ENCODE data around the gene PITPNC1.
A peak's percentile ranks its signal among the peaks of the same experiment; 100 is the strongest.
"Not testable (repeated sequence)": the region's sequence is repeated elsewhere in the genome, so short reads cannot be mapped to it uniquely, and the experiment has no call there.

The PITPNC1 gene

DNA sequence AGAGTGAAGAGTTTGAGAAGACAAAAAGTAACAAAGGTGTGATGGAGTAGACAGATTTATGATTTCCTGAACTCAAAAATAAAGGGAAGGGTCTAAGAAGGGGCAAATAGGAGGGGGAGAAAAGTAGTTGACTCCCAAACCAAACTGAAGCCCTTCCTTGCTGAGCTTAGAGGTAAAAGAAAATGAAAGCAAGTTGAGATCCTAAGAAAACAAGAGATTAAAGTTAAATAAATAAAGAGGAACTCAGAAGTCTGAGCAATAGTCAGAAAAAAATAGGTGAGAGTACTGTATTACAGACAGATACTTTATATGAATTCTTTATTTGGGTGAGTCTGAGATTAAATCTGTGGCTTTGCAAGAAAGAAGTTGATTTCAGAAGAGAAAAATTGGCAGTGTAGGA, 7.4 kb upstream of the PITPNC1 start:
- no peak for DNase-seq (ENCODE audit: low read depth)

DNA sequence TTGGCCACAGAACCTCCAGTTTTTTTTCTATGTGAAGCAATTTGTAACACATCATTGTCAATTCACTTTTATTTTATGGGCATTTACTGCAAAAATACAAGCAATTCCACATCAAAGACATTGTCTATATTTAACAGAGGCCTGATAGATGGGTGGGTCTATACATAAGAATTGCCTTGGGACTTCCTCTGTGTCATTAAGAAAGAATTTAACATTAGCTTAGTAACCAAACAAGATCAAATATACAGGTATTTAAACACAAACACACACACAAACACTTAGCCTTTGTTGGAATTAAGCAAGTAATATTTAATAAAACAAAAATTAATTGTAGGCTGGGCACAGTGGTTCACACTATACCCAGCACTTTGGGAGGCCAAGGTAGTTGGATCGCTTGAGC, 4.3 kb upstream of the PITPNC1 start:
- DNase-seq (ENCODE audit: low read depth): no peak

DNA sequence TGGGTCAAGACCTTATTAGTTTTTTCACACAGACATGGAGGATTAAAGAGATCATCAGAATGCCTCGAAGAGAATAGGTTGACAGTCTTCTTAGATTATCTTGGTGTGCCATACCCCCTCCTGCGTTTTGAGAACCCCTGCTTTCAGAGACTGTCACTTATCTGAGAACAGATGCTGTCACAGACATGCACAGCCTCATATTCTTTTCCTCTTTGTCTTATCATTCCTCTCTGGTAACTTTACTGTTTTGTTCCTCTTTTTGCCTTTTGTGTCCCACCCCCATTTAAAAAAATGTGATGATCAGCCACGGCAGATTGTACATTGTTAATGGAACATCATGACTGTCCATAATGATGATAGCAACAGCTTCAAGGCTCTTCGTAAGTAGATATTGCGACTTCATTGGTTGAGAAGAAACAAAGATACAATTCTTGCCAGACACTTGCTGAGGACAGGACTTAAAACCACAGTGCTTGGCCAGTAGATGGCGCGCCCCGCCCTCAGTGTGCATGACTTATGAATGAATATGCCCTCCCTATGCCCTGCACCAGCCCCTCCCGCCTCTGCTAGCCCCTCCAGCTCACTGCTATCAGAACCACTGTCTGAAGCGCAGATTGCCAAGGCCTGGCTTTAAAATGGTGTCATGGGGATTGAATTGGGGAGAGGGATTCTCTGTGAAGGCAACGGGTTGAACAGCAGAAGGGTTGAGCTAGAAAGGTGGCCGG, 2.6 kb upstream of the PITPNC1 start:
- peak; percentile 89 for DNase-seq (ENCODE audit: low read depth)

DNA sequence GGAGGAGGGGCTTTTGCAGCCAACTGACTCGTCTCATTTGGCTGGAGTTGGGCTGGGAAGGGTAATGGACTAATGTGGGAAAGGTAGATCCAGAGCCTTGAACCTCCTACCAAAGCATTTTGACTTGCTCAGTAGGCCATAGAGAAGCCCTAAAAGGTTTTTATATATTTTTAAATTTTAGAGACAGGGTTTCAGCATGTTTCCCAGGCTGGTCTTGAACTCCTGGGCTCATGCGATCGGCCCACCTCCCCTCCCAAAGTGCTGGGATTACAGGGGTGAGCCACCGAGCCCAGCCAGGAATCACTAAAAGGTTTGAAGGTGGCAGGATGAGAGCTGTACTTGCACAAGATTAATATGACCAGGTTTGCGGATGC, 2.0 kb upstream of the PITPNC1 start:
- no peak for DNase-seq (ENCODE audit: low read depth)

DNA sequence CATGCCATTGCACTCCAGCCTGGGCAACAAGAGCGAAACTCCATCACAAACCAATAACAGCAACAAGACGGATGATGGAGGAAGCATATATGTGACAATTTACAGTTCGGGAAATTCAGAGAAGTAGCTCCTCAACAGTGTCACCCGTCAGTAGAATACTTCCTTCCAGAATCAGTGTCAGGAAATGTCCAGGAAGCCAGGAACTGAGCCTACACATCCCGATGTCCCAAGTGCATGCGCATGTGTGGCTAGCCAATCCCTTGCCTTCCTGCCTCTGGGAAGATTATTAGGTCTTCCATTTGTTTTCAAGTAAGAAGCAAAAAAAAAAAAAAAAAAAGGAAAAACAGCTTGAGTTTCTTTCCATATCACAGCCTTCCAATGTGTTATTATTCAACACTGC, 1.4 kb upstream of the PITPNC1 start:
- no peak for DNase-seq (ENCODE audit: low read depth)

DNA sequence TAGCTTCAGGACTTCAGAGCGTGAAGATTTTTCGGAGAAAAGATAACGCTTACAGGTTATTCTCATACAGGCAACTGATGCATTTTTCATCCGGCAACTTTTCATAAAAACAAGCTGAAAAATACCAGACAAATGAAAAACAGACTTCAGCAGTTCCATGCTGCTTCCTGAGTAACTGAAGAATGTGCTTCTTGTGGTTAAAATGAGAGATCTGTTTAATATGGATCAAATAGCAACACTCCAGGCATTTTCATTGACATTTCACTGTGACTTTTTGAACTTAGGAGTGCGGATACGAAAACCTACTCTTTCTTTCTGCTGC, 705 bp upstream of the PITPNC1 start:
- DNase-seq (ENCODE audit: low read depth): no peak

DNA sequence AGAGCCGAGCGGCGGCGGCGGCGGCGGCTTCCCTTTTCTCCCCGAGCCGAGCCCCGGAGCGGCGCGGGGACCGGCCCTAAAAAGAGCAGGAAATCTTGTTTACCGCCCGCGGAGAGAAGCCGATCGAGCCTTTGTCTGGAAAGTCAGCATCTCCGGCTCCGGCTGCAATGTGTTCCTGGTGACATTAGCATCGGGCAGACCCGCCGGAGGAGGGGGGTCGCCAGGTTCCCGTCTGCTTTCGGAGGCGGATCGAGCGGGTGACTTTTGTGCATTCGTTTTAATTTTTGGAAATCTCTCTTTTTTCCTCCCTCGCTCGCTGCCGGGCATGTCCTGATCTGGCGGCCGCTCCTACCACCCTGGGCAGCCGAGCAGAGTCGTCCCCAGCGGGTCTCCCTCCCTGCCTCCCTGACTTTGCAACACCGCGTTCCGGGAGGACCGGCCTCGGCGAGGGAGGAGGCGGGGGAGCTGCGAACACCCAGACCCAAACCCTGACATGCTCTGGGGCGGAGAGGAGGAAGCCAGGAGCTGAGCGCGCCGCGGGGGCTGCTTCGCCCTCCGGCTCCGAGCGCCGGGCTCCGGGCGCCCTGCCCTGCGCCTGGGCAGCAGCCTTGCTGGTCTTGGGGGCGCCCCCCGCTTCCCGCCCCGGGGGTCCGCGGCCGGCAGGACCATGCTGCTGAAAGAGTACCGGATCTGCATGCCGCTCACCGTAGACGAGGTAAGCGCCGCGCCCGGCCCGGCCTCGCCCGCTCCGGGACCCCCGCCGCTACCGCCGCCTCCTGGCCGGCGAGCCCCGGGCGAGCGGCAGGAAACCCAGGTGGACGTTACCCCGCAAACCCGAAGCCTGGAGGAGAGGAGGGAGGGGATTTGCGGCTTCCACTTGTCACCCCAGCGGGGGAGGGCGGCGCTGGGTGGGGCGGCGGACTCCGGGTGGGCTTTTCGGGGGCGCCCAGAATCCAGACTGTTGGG, 690 bp downstream of the PITPNC1 start:
- peak; percentile 39 for DNase-seq (ENCODE audit: low read depth)

DNA sequence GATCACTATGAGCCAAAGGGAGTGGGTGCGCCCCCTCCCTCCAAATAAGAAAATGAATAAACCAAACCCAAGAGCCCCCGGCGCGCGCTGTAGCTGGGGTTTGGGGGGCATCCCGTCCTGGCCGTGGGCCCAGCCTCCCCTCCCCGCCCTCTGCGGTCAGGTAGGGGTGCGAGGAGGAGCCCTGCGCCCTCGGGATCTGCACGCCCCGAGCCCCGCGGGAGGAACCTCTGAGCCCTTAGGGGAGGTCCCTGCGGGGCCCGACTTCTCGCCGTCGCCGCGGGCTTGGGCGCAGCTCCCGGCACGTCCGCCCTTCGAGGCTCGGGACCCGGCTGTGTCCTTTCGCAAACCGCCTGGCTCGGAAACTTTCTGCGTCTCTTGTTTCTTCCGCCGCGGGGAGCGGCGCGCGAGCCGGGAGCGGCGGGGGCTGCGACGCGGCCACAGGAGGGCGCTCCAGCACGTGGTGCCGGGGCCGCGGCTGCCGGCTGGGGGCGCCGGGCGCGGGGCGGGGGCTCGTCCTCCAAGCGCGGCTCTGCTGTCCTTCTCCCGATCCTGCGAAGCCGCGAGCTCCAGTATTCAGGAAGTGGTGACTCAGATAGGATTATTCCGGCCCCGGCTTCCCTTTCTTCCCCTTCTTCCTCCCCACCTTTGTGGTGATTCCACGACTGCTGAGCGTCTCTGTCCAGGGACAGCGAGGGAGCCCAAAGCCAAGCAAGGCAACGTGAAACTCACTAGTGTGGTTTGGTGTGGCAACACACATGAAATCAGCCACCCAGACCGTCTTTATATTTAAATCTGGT, 1.6 kb downstream of the PITPNC1 start:
- DNase-seq (ENCODE audit: low read depth): peak; percentile 76

DNA sequence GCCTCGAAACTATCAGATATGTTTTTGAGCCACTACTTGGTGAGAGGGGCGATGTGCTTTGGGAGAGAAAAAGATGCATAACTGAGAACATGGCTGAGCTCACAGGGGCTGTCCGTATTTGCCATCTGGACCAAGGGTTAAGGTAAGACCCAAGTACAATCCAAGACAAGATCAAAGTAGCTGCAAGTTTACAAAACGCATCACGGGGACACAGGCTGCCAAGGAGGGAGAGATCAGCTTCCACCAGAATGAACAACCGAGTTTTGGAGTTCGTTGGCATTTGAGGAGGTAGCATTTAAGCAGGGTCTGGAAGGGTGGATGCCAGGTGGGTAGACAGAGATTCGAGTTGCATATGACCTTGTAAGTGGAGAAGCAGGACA, 2.2 kb downstream of the PITPNC1 start:
- DNase-seq (ENCODE audit: low read depth): no peak

DNA sequence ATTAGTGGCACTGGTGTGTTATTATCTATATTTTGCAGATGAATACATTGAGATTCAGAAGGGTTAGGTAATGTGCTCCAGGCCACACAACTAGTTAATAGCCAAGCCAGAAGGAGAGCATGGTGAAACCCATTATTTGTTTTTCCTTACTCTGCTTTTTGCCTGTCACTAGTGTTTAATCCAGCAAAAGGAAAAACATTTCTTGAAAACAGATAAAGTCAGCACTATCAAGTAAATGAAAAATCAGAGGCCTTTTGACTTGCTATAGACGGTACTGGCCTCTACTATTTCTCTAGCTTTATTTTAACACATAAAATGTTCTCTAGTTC, 4.8 kb downstream of the PITPNC1 start:
- no peak for DNase-seq (ENCODE audit: low read depth)

DNA sequence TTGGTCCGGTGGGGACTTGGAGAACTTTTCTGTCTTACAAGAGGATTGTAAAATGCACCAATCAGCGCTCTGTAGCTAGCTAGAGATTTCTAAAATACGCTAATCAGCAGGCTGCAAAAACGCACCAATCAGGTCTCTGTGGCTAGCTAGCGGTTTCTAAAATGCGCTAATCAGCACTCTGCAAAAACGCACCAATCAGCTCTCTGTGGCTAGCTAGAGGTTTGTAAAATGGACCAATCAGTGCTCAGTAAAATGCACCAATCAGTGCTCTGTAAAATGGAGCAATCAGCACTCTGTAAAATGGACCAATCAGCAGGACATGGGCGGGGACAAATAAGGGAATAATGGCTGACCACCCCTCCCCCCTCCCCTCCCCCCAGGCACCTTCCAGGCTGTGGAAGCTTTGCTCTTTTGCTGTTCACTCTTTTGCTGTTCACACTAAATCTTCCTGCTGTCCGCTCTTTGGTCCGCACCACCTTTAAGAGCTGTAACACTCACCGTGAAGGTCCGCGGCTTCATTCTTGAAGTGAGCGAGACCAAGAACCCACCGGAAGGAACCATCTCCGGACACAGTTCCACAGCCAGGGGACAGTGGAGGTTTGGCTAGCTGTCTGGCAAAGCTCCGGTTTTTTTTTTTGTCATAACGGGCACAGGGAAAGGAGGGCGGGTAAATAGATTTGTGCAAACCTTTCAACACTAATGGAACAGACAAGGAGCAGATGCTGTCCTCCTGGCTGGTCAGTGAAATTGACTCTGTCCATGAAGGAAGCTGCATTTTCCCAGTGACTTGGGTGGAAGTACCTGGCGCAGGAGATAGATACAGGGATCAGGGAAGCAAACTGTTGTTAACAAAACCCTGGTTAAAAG, 8.3 kb downstream of the PITPNC1 start:
- DNase-seq (ENCODE audit: low read depth): no peak

DNA sequence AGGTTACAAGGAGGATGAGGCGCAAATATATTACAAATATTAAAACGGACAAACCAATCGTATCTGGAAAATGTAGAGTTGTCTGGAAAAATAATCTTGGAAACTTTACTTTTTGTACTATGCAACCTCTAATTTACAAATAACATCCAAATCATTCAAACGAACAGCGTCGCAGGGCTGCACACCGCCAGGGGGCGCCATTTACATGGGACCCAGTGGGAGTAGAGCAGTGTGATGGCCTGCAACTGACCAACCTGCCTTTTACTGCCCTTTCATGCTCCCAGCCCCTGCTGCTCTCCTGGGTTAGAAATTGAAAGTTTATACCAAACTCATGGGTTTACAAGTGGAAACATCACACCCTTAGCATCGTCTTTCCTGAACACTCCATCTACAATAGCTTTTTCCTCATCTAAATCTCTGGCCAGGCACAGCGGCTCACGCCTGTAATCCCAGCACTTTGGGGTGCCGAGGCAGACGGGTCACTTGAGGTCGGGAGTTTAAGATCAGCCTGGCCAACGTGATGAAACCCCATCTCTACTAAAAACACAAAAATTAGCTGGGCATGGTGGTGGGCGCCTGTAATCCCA, 10.0 kb downstream of the PITPNC1 start:
- peak; percentile 58 for DNase-seq (ENCODE audit: low read depth)

DNA sequence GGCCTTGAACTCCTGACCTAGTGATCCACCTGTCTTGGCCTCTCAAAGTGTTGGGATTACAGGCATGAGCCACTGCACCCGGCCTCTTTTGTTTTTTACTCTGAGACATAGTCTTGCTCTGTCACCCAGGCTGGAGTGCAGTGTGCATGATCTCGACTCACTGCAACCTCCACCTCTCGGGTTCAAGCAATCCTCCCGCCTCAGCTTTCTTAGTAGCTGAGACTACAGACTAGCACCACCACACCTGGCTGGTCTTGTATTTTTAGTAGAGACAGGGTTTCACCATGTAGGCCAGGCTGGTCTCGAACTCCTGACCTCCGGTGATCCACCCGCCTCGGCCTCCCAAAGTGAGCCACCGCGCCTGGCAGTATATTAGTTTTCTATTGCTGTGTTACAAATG, 11.5 kb downstream of the PITPNC1 start:
- not testable (repeated sequence) for DNase-seq (ENCODE audit: low read depth)

DNA sequence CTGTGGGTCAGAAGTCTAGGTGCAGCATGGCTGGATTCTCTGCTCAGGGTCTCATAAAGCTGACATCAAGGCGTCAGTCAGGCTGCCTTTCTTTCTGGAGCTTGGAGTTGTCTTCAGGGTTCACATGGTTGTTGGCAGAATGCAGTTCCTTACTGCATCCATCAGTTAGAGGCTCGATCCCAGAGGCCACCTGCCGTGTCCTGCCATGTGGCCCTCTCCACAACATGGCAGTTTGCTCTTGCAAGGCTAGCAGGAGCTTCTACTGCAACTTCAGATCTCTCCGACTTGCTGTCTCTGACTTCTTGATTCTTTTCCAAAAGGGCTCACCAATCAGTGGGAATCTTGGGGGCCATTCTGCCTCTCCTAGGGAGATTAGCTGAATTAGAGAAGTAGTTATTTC, 11.9 kb downstream of the PITPNC1 start:
- no peak for DNase-seq (ENCODE audit: low read depth)

DNA sequence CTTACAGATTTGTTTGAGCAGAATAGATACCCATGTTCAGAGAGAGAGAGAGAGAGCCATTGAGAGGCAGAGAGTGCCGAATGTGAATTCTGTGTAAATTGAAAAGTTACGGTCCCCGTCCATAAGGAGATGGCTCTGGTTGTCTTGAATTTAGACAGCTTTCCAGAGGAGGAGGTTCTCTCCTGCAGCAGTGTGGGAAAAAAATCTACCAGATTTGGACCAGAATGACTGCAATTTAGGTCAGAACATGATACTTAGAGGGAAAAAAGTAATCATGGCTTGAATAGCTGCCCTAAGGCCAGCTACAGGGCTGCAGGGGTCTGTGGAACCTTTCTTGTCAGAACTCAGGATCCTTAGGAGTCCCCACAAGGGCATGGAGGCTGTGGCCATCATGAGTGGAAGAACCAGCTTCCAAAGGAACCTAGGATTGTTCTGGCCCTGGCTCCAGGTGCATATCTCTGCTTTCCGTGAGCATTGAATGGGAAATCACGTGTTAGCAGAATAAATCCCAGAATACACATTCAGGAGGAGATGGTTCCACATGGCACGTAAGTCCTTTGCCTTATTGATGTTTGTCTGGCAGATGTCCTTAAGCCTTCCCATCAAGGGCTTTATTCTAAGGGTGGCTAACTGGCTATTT, 13.0 kb downstream of the PITPNC1 start:
- DNase-seq (ENCODE audit: low read depth): no peak

DNA sequence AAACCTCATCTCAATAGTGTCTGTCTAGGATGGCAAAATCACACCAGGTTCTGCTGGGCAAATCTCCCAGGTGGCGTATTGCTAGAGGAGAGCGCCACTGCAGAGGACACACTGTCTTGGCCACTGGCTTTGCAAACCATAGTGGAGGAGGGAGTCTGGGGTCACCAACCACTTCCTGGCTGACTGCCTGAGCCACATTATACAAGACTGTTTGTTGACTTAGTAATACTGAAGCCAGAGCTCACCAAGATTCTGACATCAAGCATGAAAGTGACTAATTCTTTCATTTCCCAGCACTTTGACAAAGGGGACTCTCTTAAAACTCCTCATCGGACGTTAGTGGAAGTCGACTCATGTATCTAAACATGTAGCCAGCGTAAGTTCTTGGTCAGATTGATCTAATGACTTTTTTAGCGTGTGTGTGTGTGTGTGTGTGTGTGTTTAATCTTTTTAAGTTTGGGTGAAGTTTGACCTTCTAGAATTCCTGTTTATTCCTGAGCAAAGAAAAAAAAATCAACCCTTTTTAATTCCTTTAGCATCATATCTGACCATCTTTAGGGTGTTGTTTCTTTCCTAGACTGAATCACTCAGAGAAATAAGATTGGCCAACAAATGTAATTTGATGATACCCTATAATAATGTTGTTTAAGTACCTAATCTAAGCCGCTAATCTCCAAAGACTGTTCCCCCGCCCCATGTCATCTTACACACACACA, 13.7 kb downstream of the PITPNC1 start:
- no peak for DNase-seq (ENCODE audit: low read depth)

DNA sequence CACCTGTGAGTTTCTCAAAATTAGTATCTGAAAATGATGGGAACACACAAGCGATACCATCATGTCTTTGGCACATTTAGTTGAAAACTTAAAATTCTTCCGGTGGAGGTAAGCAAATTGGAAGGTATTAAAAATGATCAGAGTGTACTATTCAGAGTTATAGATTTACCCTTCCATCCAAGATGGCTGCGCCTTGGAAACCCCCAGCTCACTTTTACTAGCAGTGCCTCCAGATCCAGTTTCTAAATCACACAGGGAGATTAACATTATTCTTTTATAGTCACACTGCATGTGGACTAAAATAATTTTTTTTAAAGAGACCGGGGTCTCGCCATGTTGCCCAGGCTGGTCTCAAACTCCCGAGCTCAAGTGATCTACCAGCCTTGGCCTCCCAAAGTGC, 15.0 kb downstream of the PITPNC1 start:
- DNase-seq (ENCODE audit: low read depth): no peak

DNA sequence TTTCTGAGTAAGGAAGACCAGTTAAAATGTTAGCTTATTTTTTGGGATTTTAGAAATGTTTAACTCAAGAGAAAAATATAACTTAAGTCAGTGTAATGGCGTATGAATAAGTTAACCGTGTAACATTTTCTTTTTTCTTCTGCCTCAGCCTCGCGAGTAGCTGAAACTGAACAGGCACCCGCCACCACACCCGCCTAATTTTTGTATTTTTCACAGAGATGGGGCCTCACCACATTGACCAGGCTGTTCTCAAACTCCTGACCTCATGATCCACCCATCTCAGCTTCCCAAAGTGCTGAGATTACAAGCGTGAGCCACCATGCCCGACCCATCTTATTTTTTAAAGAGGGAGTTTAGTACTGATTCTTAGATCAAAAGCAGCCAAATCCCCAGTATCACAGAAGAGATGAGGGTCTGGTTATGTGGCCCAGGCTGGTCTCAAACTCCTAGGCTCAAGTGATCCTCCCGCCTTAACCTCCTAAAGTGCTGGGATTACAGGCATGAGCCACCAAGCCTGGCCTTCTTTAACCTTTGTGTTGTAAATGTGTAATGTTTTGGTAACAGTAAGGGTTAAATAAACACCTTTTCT, 16.8 kb downstream of the PITPNC1 start:
- DNase-seq (ENCODE audit: low read depth): no peak

DNA sequence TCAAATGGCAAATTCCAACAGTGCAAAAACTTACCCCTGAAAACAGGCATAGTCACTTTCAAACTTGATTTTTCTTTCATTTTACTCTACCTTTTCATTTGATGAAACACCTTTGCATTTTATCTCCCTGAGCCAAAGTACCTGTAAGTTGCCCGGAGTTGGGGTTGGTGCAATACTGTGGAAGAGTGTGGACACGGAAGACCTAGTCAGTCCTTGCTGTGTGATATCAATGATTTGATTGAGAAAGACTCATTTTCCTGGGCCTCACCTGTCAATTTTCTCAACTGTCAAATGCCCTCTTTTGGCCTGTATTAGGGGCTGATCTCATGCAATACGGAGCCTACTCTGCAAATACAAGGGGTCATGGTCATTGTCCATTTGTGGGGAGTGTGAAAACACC, 22.6 kb downstream of the PITPNC1 start:
- no peak for DNase-seq (ENCODE audit: low read depth)

DNA sequence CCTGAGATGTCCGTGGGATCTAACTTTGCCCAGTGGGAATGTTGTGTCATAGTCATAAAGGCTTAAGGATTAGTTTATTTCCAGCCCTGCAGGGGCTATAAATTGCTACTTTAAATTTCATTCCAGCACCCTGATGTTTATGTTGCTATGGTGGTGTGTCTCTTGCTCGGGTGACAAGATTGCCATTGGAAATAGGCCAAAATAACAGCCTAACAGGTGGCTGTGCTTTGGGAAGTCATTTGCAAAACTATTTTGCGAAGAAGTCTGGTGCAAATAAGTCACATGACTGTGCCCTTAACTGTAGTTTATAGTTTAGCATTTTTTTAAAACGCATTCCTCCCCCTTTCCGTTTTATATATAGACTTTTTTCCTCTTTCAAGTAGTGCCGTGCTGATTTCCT, 23.1 kb downstream of the PITPNC1 start:
- no peak for DNase-seq (ENCODE audit: low read depth)
